Uterus (tissue), 2 donors: Measurements from ENCODE around the gene CGNL1.

Experiments used
- CTCF ChIP-seq, 4 experiments: fragments of 200-600 bp in 2 of 4; fragments of 450-650 bp in 2 of 4; sonication (generic) in 2 of 4; IDR thresholded peaks; one replicate each; pipeline ENCODE4 v1.5.1; 2016 to 2019; ENCODE audit warnings: antibody characterized with exemption in 4 of 4, mild to moderate bottlenecking in 2 of 4, moderate library complexity in 1 of 4
- POLR2A ChIP-seq, 2 donors: fragments of 450-650 bp; IDR thresholded peaks; one replicate each; pipeline ENCODE4 v1.6.1; 2016; ENCODE audit warnings: antibody characterized with exemption in 2 of 2, mild to moderate bottlenecking in 1 of 2, moderate library complexity in 1 of 2

- no peak for TF ChIP-seq CTCF (IDR thresholded peaks at IDR 0.05)
- TF ChIP-seq POLR2A (IDR thresholded peaks at IDR 0.05), result no peak
Measured at GRCh38 chr15:57461541-57461940, 85.2 kb downstream of the CGNL1 start.
